ENCODE results near the gene PLAU. TPM values are rescaled to one million over a fixed set of nuclear protein-coding genes. Genes with fewer than 3 reads are reported as not detected.
A peak's percentile ranks its signal among the peaks of the same experiment; 100 is the strongest.

Gene PLAU
- total RNA-seq, 1 donor from 2014 or later: 26.3 TPM

DNA sequence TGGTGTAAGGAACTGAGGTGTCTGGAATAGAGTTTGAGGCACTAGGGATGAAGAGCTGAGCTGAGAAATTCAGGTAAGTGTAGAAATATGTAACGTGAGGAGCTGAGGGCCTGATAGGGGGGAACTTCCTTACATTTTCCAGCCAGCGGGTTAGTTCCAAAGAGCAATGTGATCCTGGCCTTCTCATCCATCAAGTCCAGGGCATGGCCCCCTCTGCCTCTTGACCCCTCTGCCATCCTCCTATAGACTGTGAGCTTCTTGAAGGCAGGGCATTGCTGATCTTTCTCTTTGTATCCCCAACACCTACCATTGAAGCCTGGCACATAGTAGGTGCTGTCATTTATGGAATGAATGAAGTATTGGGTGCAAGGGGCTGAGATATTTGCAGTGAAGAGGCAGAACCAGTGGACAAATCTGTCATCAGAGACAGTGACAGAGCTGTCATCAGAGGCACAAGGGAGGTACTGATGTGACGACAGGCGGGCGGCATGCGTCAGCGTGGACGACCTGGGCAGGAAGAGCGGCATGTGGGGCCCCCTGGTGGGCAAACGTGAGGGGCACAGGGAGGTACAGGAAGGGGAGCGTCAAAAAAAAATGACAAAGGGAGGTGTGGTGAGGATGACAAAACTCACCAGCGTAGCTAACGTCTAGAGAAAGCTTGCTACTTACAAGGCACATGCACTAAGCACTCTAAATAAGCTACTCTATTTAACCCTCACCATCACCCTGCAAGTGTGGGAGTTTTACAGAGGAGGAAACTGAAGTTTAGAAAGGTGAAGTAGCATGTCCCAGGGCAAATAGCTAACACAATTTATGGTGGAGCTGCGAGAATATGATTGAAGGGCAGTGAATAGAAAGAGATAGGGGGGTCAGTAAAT, 31.4 kb upstream of the PLAU start:
- Histone ChIP-seq H3K36me3 (ENCODE audit: control insufficient read depth, insufficient read depth, low read length) (no peaks in the 10 kb centered on the region), H3K27me3 (ENCODE audit: control insufficient read depth, insufficient read depth, low read length) (no peaks in the 10 kb centered on the region), H3K4me3 (ENCODE audit: low read depth, low read length) (no peak overlapping the region)
- no peak for FAIRE-seq
- peak; percentile 90 for TF ChIP-seq CTCF (IDR thresholded peaks at IDR 0.05; ENCODE audit: insufficient read depth, low read length, severe bottlenecking)
- peak; percentile 82 for DNase-seq (ENCODE audit: low read depth)

GRCh38 chr10:73881221-73881919, 29.6 kb upstream of the PLAU start:
- Histone ChIP-seq H3K27me3 (ENCODE audit: control insufficient read depth, insufficient read depth, low read length) (no peaks in the 10 kb centered on the region), H3K36me3 (ENCODE audit: control insufficient read depth, insufficient read depth, low read length) (no peaks in the 10 kb centered on the region), H3K4me3 (ENCODE audit: low read depth, low read length) (no peak overlapping the region)
- DNase-seq (ENCODE audit: low read depth) (no peak), FAIRE-seq (no peak)
- no peak for TF ChIP-seq CTCF (IDR thresholded peaks at IDR 0.05; ENCODE audit: insufficient read depth, low read length, severe bottlenecking)

DNA sequence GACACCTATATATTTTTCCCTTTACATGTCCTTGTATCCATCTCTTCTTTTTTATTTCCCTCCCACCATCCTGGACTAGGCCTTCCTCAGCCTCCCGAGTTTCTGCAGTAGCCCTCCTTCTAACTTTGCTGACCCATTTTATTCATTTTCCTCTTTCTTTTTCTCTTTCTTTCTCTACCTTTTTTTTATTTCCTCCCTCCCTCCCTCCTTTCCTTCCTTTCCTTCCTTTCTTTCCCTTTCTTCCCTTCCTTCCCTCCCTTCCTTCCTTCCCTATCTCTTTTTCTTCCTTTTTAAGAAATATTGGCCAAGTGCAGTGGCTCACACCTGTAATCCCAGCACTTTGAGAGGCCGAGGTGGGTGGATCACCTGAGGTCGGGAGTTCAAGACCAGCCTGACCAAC, 26.9 kb upstream of the PLAU start:
- FAIRE-seq (no peak), DNase-seq (ENCODE audit: low read depth) (no peak)
- no peaks in the 10 kb centered on the region for H3K36me3 ChIP-seq (ENCODE audit: control insufficient read depth, insufficient read depth, low read length)
- TF ChIP-seq CTCF (IDR thresholded peaks at IDR 0.05; ENCODE audit: insufficient read depth, low read length, severe bottlenecking): no peak
- no peak overlapping the region for H3K4me3 ChIP-seq (ENCODE audit: low read depth, low read length)
- no peaks in the 10 kb centered on the region for H3K27me3 ChIP-seq (ENCODE audit: control insufficient read depth, insufficient read depth, low read length)

GRCh38 chr10:73886085-73886529, 24.8 kb upstream of the PLAU start:
- peak; percentile 89 for TF ChIP-seq CTCF (IDR thresholded peaks at IDR 0.05; ENCODE audit: insufficient read depth, low read length, severe bottlenecking)
- Histone ChIP-seq H3K36me3 (ENCODE audit: control insufficient read depth, insufficient read depth, low read length) (no peaks in the 10 kb centered on the region), H3K4me3 (ENCODE audit: low read depth, low read length) (no peak overlapping the region), H3K27me3 (ENCODE audit: control insufficient read depth, insufficient read depth, low read length) (no peaks in the 10 kb centered on the region)
- FAIRE-seq: no peak
- DNase-seq (ENCODE audit: low read depth): peak; percentile 72

- no peak for TF ChIP-seq CTCF (IDR thresholded peaks at IDR 0.05; ENCODE audit: insufficient read depth, low read length, severe bottlenecking)
- peak; percentile 73 for DNase-seq (ENCODE audit: low read depth)
- no peak for FAIRE-seq
Measured at GRCh38 chr10:73886661-73887293, 24.2 kb upstream of the PLAU start.

More at GRCh38 chr10:73886661-73887293, 24.2 kb upstream of the PLAU start:
- Histone ChIP-seq H3K36me3 (ENCODE audit: control insufficient read depth, insufficient read depth, low read length) (no peaks in the 10 kb centered on the region), H3K4me3 (ENCODE audit: low read depth, low read length) (no peak overlapping the region), H3K27me3 (ENCODE audit: control insufficient read depth, insufficient read depth, low read length) (no peaks in the 10 kb centered on the region)

Measured in bronchial epithelial cell (primary cell).